ENCODE measurements around the gene ANKRD13B. TPM values are rescaled to one million over a fixed set of nuclear protein-coding genes. Genes with fewer than 3 reads are reported as not detected.

ANKRD13B gene
- total RNA-seq, 1 experiment from 2014 or later: 45.5 TPM

DNA sequence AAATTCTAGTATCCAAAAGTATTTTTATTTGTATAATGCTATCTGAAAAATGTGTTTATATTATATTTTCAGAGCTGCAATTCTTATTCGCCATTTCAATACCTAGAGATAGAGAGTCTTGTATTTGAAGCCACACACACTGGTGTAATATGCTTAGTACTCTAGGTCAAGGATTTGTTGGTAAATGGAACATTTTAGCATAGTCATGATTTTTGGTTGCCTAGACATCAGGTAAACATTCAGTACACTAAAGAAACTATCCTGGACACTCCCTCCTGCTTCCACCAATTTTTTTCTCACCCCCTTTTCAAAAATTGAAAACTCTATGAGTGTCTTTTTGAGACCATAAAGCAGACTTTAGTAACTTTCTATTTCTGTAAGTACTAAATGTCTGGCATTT, 46.8 kb upstream of the ANKRD13B start:
- Mint-ChIP-seq H3K4me1 (peaks cover 18% of the 10 kb centered on the region), H3K4me3 (no peak overlapping the region), H3K36me3 (peaks cover 17% of the 10 kb centered on the region), H3K27ac (no peak overlapping the region), H3K9me3 (no peaks in the 10 kb centered on the region), H3K27me3 (ENCODE audit: low read depth) (no peaks in the 10 kb centered on the region)
- DNase-seq (ENCODE audit: low spot score) (no peak), ATAC-seq (no peak)
- CTCF ChIA-PET: interaction anchor here (0.6 kb wide), 1 partner anchor 155 kb away, joined by 3 read pairs; no protein-coding TSS in a partner anchor
- TF ChIP-seq, protein P1, sequence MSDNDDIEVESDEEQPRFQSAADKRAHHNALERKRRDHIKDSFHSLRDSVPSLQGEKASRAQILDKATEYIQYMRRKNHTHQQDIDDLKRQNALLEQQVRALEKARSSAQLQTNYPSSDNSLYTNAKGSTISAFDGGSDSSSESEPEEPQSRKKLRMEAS (CRISPR knock-in tag; IDR thresholded peaks at IDR 0.05): no peak
- TF ChIP-seq SOX15 (CRISPR knock-in tag; IDR thresholded peaks at IDR 0.05) (no peak), EMX1 (CRISPR knock-in tag; IDR thresholded peaks at IDR 0.05) (no peak), MYBL2 (CRISPR knock-in tag; IDR thresholded peaks at IDR 0.05) (no peak)
- TF ChIP-seq, protein P2, sequence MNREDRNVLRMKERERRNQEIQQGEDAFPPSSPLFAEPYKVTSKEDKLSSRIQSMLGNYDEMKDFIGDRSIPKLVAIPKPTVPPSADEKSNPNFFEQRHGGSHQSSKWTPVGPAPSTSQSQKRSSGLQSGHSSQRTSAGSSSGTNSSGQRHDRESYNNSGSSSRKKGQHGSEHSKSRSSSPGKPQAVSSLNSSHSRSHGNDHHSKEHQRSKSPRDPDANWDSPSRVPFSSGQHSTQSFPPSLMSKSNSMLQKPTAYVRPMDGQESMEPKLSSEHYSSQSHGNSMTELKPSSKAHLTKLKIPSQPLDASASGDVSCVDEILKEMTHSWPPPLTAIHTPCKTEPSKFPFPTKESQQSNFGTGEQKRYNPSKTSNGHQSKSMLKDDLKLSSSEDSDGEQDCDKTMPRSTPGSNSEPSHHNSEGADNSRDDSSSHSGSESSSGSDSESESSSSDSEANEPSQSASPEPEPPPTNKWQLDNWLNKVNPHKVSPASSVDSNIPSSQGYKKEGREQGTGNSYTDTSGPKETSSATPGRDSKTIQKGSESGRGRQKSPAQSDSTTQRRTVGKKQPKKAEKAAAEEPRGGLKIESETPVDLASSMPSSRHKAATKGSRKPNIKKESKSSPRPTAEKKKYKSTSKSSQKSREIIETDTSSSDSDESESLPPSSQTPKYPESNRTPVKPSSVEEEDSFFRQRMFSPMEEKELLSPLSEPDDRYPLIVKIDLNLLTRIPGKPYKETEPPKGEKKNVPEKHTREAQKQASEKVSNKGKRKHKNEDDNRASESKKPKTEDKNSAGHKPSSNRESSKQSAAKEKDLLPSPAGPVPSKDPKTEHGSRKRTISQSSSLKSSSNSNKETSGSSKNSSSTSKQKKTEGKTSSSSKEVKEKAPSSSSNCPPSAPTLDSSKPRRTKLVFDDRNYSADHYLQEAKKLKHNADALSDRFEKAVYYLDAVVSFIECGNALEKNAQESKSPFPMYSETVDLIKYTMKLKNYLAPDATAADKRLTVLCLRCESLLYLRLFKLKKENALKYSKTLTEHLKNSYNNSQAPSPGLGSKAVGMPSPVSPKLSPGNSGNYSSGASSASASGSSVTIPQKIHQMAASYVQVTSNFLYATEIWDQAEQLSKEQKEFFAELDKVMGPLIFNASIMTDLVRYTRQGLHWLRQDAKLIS (CRISPR knock-in tag; IDR thresholded peaks at IDR 0.05; ENCODE audit: borderline replicate concordance): no peak
- POLR2A ChIA-PET: no interaction called here

DNA sequence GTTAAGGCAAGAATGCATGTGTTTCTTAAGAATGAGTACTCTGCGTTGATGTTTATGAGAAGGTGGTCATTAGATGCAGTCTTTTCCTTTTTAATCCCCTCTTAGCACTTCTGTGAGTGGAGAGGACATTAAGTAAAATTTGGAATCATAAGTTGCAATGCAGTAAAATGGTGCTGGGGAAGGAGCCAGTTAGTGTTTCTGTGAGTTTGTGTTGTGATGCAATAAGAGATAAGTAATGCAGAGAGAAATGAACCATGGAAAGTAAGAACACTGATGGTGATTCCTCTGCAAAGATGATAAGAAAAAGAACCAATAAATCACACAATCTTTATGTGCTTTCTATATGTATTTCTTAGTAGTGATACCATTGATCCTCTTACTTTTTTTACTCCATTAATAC, 46.1 kb upstream of the ANKRD13B start:
- H3K4me1 Mint-ChIP-seq: peaks cover 18% of the 10 kb centered on the region
- TF ChIP-seq, protein P3, sequence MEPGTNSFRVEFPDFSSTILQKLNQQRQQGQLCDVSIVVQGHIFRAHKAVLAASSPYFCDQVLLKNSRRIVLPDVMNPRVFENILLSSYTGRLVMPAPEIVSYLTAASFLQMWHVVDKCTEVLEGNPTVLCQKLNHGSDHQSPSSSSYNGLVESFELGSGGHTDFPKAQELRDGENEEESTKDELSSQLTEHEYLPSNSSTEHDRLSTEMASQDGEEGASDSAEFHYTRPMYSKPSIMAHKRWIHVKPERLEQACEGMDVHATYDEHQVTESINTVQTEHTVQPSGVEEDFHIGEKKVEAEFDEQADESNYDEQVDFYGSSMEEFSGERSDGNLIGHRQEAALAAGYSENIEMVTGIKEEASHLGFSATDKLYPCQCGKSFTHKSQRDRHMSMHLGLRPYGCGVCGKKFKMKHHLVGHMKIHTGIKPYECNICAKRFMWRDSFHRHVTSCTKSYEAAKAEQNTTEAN (CRISPR knock-in tag; IDR thresholded peaks at IDR 0.05): no peak
- TF ChIP-seq TCF7 (CRISPR knock-in tag; IDR thresholded peaks at IDR 0.05; ENCODE audit: low read depth) (no peak), FOXJ3 (CRISPR knock-in tag; IDR thresholded peaks at IDR 0.05; ENCODE audit: borderline replicate concordance) (no peak), NFE2L1 (CRISPR knock-in tag; IDR thresholded peaks at IDR 0.05) (no peak), MXD4 (CRISPR knock-in tag; IDR thresholded peaks at IDR 0.05; ENCODE audit: borderline replicate concordance) (no peak), NFYB (CRISPR knock-in tag; conservative IDR thresholded peaks at IDR 0.05; ENCODE audit: low read depth) (no peak), ZNF396 (CRISPR knock-in tag; IDR thresholded peaks at IDR 0.05; ENCODE audit: borderline replicate concordance) (no peak), TEAD1 (CRISPR knock-in tag; IDR thresholded peaks at IDR 0.05) (no peak), ESRRA (CRISPR knock-in tag; IDR thresholded peaks at IDR 0.05; ENCODE audit: borderline replicate concordance) (no peak), FOXK1 (CRISPR knock-in tag; IDR thresholded peaks at IDR 0.05) (no peak), GRHL2 (CRISPR knock-in tag; IDR thresholded peaks at IDR 0.05; ENCODE audit: insufficient replicate concordance, severe bottlenecking) (no peak), IRF2 (CRISPR knock-in tag; IDR thresholded peaks at IDR 0.05; ENCODE audit: borderline replicate concordance, low read depth) (no peak), SOX15 (CRISPR knock-in tag; IDR thresholded peaks at IDR 0.05) (no peak)
- TF ChIP-seq, protein P4, sequence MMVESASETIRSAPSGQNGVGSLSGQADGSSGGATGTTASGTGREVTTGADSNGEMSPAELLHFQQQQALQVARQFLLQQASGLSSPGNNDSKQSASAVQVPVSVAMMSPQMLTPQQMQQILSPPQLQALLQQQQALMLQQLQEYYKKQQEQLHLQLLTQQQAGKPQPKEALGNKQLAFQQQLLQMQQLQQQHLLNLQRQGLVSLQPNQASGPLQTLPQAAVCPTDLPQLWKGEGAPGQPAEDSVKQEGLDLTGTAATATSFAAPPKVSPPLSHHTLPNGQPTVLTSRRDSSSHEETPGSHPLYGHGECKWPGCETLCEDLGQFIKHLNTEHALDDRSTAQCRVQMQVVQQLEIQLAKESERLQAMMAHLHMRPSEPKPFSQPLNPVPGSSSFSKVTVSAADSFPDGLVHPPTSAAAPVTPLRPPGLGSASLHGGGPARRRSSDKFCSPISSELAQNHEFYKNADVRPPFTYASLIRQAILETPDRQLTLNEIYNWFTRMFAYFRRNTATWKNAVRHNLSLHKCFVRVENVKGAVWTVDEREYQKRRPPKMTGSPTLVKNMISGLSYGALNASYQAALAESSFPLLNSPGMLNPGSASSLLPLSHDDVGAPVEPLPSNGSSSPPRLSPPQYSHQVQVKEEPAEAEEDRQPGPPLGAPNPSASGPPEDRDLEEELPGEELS (CRISPR knock-in tag; IDR thresholded peaks at IDR 0.05): no peak
- TF ChIP-seq, protein P5, sequence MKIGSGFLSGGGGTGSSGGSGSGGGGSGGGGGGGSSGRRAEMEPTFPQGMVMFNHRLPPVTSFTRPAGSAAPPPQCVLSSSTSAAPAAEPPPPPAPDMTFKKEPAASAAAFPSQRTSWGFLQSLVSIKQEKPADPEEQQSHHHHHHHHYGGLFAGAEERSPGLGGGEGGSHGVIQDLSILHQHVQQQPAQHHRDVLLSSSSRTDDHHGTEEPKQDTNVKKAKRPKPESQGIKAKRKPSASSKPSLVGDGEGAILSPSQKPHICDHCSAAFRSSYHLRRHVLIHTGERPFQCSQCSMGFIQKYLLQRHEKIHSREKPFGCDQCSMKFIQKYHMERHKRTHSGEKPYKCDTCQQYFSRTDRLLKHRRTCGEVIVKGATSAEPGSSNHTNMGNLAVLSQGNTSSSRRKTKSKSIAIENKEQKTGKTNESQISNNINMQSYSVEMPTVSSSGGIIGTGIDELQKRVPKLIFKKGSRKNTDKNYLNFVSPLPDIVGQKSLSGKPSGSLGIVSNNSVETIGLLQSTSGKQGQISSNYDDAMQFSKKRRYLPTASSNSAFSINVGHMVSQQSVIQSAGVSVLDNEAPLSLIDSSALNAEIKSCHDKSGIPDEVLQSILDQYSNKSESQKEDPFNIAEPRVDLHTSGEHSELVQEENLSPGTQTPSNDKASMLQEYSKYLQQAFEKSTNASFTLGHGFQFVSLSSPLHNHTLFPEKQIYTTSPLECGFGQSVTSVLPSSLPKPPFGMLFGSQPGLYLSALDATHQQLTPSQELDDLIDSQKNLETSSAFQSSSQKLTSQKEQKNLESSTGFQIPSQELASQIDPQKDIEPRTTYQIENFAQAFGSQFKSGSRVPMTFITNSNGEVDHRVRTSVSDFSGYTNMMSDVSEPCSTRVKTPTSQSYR (CRISPR knock-in tag; IDR thresholded peaks at IDR 0.05): no peak
- TF ChIP-seq, protein P6, sequence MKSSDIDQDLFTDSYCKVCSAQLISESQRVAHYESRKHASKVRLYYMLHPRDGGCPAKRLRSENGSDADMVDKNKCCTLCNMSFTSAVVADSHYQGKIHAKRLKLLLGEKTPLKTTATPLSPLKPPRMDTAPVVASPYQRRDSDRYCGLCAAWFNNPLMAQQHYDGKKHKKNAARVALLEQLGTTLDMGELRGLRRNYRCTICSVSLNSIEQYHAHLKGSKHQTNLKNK (CRISPR knock-in tag; IDR thresholded peaks at IDR 0.05): no peak
- TF ChIP-seq, protein P7, sequence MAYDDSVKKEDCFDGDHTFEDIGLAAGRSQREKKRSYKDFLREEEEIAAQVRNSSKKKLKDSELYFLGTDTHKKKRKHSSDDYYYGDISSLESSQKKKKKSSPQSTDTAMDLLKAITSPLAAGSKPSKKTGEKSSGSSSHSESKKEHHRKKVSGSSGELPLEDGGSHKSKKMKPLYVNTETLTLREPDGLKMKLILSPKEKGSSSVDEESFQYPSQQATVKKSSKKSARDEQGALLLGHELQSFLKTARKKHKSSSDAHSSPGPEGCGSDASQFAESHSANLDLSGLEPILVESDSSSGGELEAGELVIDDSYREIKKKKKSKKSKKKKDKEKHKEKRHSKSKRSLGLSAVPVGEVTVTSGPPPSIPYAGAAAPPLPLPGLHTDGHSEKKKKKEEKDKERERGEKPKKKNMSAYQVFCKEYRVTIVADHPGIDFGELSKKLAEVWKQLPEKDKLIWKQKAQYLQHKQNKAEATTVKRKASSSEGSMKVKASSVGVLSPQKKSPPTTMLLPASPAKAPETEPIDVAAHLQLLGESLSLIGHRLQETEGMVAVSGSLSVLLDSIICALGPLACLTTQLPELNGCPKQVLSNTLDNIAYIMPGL (CRISPR knock-in tag; IDR thresholded peaks at IDR 0.05): no peak
- CTCF ChIA-PET: no interaction called here
- no peak overlapping the region for H3K4me3 Mint-ChIP-seq
- peak overlapping the region; percentile 32; the same call in 1 of the 2 replicates for H3K27ac Mint-ChIP-seq
- DNase-seq (ENCODE audit: low spot score): no peak
- no peaks in the 10 kb centered on the region for H3K27me3 Mint-ChIP-seq (ENCODE audit: low read depth)
- H3K9me3 Mint-ChIP-seq: no peaks in the 10 kb centered on the region; the same call in 1 of the 2 replicates
- peaks cover 17% of the 10 kb centered on the region for H3K36me3 Mint-ChIP-seq
- ATAC-seq: no peak
- POLR2A ChIA-PET: no interaction called here

All from WTC11 (cell line).